Mesendoderm (in vitro differentiated cells): ENCODE results near the gene RAB26. TPM values are rescaled to one million over a fixed set of nuclear protein-coding genes. Genes with fewer than 3 reads are reported as not detected.
"Not testable (repeated sequence)": the region's sequence is repeated elsewhere in the genome, so short reads cannot be mapped to it uniquely, and the experiment has no call there.

Source experiments
- DNase-seq: peaks from one replicate; pipeline ENCODE4 v3.0.0; 2013
- H2AK5ac ChIP-seq: 2 replicates; pipeline ENCODE4 v1.6.1; 2013; ENCODE audit warnings: low read length, inconsistent platforms
- H2BK120ac ChIP-seq: 2 replicates; pipeline ENCODE4 v1.6.1; 2013; ENCODE audit warnings: low read depth, mild to moderate bottlenecking, low read length, moderate library complexity, mixed read lengths
- H2BK15ac ChIP-seq: replicated peaks from 2 replicates; pipeline ENCODE4 v1.6.1; 2013; ENCODE audit warnings: low read depth, mild to moderate bottlenecking, moderate library complexity
- H2BK5ac ChIP-seq: 2 replicates; pipeline ENCODE4 v1.6.1; 2013; ENCODE audit warnings: low read length, inconsistent platforms
- H3K18ac ChIP-seq: 2 replicates; pipeline ENCODE4 v1.6.1; 2013; ENCODE audit warnings: mild to moderate bottlenecking, low read length, mixed read lengths
- H3K23ac ChIP-seq: one replicate; pipeline ENCODE4 v1.6.1; 2013; ENCODE audit warnings: low read length
- H3K27ac ChIP-seq: 2 replicates; pipeline ENCODE4 v1.5.1; 2013; ENCODE audit warnings: low read depth, mild to moderate bottlenecking, inconsistent platforms, low read length, moderate library complexity
- H3K27me3 ChIP-seq: 2 replicates; pipeline ENCODE4 v1.6.1; 2013; ENCODE audit warnings: low read length, control low read depth, mild to moderate bottlenecking, inconsistent platforms; ENCODE audit not compliant: insufficient read depth, poor library complexity
- H3K36me3 ChIP-seq: 2 replicates; pipeline ENCODE4 v1.6.1; 2013; ENCODE audit warnings: low read length, inconsistent platforms; ENCODE audit not compliant: control insufficient read depth, insufficient read depth
- H3K4ac ChIP-seq: one replicate; pipeline ENCODE4 v1.6.1; 2013; ENCODE audit warnings: low read depth, mild to moderate bottlenecking, low read length, moderate library complexity
- H3K4me1 ChIP-seq: 2 replicates; pipeline ENCODE4 v1.6.1; 2013; ENCODE audit warnings: low read depth, low read length, inconsistent platforms; ENCODE audit not compliant: control insufficient read depth
- H3K4me2 ChIP-seq: 2 replicates; pipeline ENCODE4 v1.6.1; 2013; ENCODE audit warnings: low read length
- H3K4me3 ChIP-seq: 2 replicates; pipeline ENCODE4 v1.5.1; 2013; ENCODE audit warnings: mild to moderate bottlenecking, low read length
- H3K56ac ChIP-seq: one replicate; pipeline ENCODE4 v1.6.1; 2013; ENCODE audit warnings: low read length
- H3K79me1 ChIP-seq: 2 replicates; pipeline ENCODE4 v1.6.1; 2013; ENCODE audit warnings: low read length, inconsistent platforms
- H3K79me2 ChIP-seq: 2 replicates; pipeline ENCODE4 v1.6.1; 2013; ENCODE audit warnings: mild to moderate bottlenecking, low read length; ENCODE audit not compliant: control insufficient read depth, insufficient read depth
- H3K9ac ChIP-seq: 2 replicates; pipeline ENCODE4 v1.6.1; 2013; ENCODE audit warnings: low read length, inconsistent platforms
- H4K5ac ChIP-seq: one replicate; pipeline ENCODE4 v1.6.1; 2013; ENCODE audit warnings: low read length
- H4K8ac ChIP-seq: one replicate; pipeline ENCODE4 v1.6.1; 2013; ENCODE audit warnings: low read depth, mild to moderate bottlenecking, control low read depth, low read length, moderate library complexity
- WGBS: extraction: QIAGEN DNeasy Blood & Tissue Kit; methylation state at CpG from one replicate; pipeline ENCODE4 v1.1.7; 2013; ENCODE audit warnings: low lambda C conversion rate, missing lambda C conversion rate; ENCODE audit not compliant: insufficient coverage; ENCODE audit errors: extremely low coverage; 5-methylcytosine and 5-hydroxymethylcytosine counted together
- polyA plus RNA-seq, 2 experiments: library from polyadenylated mRNA; stranded (reverse); fragments of 200-250 nt; gene quantifications; one replicate each; pipeline ENCODE4 v1.2.3, GENCODE V29; 2013

Gene RAB26
- 1.9 TPM for polyA plus RNA-seq (2013, experiment 1 of 2)
- 1.3 TPM for polyA plus RNA-seq (2013, experiment 2 of 2)

GRCh38 chr16:2147981-2148671 lies at the start of gene RAB26:
Gene RAB26, plus strand, starts transcription at chr16:2148625. Its CDS starts 159 bp downstream, at chr16:2148784.
- WGBS = no CpG with 5 or more reads among the region's 55 CpGs
- no peak within 1 kb of the TSS for H2BK15ac ChIP-seq
- peaks cover 8% of the 10 kb centered on the region for H3K79me2 ChIP-seq
- no peak within 1 kb of the TSS for H2BK120ac ChIP-seq
- H2AK5ac ChIP-seq = no peak within 1 kb of the TSS
- peak within 1 kb of the TSS; percentile 74 for H3K23ac ChIP-seq
- peaks cover 7% of the 10 kb centered on the region for H3K79me1 ChIP-seq
- H3K27me3 ChIP-seq = no peaks in the 10 kb centered on the region
- peak; percentile 86 for DNase-seq
- H3K4me3 ChIP-seq = peak within 1 kb of the TSS; percentile 39
- peak within 1 kb of the TSS; percentile 68 for H3K9ac ChIP-seq
- H3K56ac ChIP-seq = peak within 1 kb of the TSS; percentile 81
- H3K4ac ChIP-seq = peak within 1 kb of the TSS; percentile 5
- H3K4me1 ChIP-seq = peaks cover 8% of the 10 kb centered on the region
- peak within 1 kb of the TSS; percentile 84 for H3K4me2 ChIP-seq
- peak within 1 kb of the TSS; percentile 10 for H3K18ac ChIP-seq
- H3K36me3 ChIP-seq = peaks cover 8% of the 10 kb centered on the region
- no peak within 1 kb of the TSS for H2BK5ac ChIP-seq
- no peak within 1 kb of the TSS for H3K27ac ChIP-seq
- H4K8ac ChIP-seq = no peak within 1 kb of the TSS
- no peak within 1 kb of the TSS for H4K5ac ChIP-seq

- not testable (repeated sequence) for H3K79me1 ChIP-seq, H2BK5ac ChIP-seq, DNase-seq, H3K4me2 ChIP-seq, H3K4me3 ChIP-seq, H3K27ac ChIP-seq, H3K23ac ChIP-seq, H2BK15ac ChIP-seq, H2AK5ac ChIP-seq, H2BK120ac ChIP-seq, H3K36me3 ChIP-seq, H3K79me2 ChIP-seq, H3K27me3 ChIP-seq, H3K9ac ChIP-seq, H4K5ac ChIP-seq, H3K4ac ChIP-seq, H3K4me1 ChIP-seq, H3K18ac ChIP-seq, H4K8ac ChIP-seq, H3K56ac ChIP-seq
- WGBS = no CpG with 5 or more reads among the region's 16 CpGs
Measured at GRCh38 chr16:2101581-2101980, 46.8 kb upstream of the RAB26 start.

- Histone ChIP-seq H3K4me2 (no peak overlapping the region), H3K23ac (no peak overlapping the region), H4K5ac (no peak overlapping the region), H3K36me3 (no peaks in the 10 kb centered on the region), H3K4me3 (no peak overlapping the region), H4K8ac (no peak overlapping the region), H3K79me1 (no peaks in the 10 kb centered on the region), H2BK5ac (no peak overlapping the region), H3K79me2 (no peaks in the 10 kb centered on the region), H3K9ac (no peak overlapping the region), H3K4me1 (no peaks in the 10 kb centered on the region), H3K56ac (no peak overlapping the region), H3K27ac (no peak overlapping the region), H2AK5ac (no peak overlapping the region), H2BK120ac (no peak overlapping the region), H3K18ac (no peak overlapping the region), H2BK15ac (no peak overlapping the region), H3K4ac (no peak overlapping the region), H3K27me3 (no peaks in the 10 kb centered on the region)
- no CpG with 5 or more reads among the region's 19 CpGs for WGBS
- no peak for DNase-seq
Measured at GRCh38 chr16:2102471-2102870, 46.0 kb upstream of the RAB26 start.

- not testable (repeated sequence) for H3K27ac ChIP-seq, H2BK120ac ChIP-seq, H2BK5ac ChIP-seq, H3K23ac ChIP-seq, H3K4me3 ChIP-seq, H3K36me3 ChIP-seq, H3K27me3 ChIP-seq, H3K79me1 ChIP-seq, H3K18ac ChIP-seq, H3K4me1 ChIP-seq, H3K4ac ChIP-seq, DNase-seq, H3K79me2 ChIP-seq, H4K5ac ChIP-seq, H3K9ac ChIP-seq, H3K56ac ChIP-seq, H2BK15ac ChIP-seq, H4K8ac ChIP-seq, H2AK5ac ChIP-seq, H3K4me2 ChIP-seq
- no CpG with 5 or more reads among the region's 20 CpGs for WGBS
Measured at GRCh38 chr16:2104464-2104863, 44.0 kb upstream of the RAB26 start.

GRCh38 chr16:2105291-2105690 lies 43.1 kb upstream of the RAB26 start:
- not testable (repeated sequence) for H3K18ac ChIP-seq, H2BK5ac ChIP-seq, H3K27me3 ChIP-seq, H2AK5ac ChIP-seq, H3K4me1 ChIP-seq, H3K4ac ChIP-seq, H3K4me2 ChIP-seq, H3K9ac ChIP-seq, H3K27ac ChIP-seq, H4K8ac ChIP-seq, H3K36me3 ChIP-seq, H3K79me1 ChIP-seq, H3K79me2 ChIP-seq, H2BK120ac ChIP-seq, H3K56ac ChIP-seq, H2BK15ac ChIP-seq, H3K4me3 ChIP-seq, DNase-seq, H4K5ac ChIP-seq, H3K23ac ChIP-seq
- no CpG with 5 or more reads among the region's 21 CpGs for WGBS

GRCh38 chr16:2105769-2106168 lies 42.7 kb upstream of the RAB26 start:
- no CpG with 5 or more reads among the region's 22 CpGs for WGBS
- H3K4me3 ChIP-seq, H2BK5ac ChIP-seq: not testable (repeated sequence)

More at GRCh38 chr16:2105769-2106168, 42.7 kb upstream of the RAB26 start:
- H3K18ac ChIP-seq, H3K56ac ChIP-seq, H3K23ac ChIP-seq, H3K4me2 ChIP-seq, H2BK120ac ChIP-seq, H4K8ac ChIP-seq, H3K4ac ChIP-seq, H3K36me3 ChIP-seq, H3K79me2 ChIP-seq, H2BK15ac ChIP-seq, H3K27me3 ChIP-seq, H3K9ac ChIP-seq, H3K79me1 ChIP-seq, H4K5ac ChIP-seq, H3K4me1 ChIP-seq, H2AK5ac ChIP-seq, H3K27ac ChIP-seq, DNase-seq: not testable (repeated sequence)
